GM21360 (cell line): ENCODE data around the gene KLF16.
A peak's percentile ranks its signal among the peaks of the same experiment; 100 is the strongest.
"Not testable (repeated sequence)": the region's sequence is repeated elsewhere in the genome, so short reads cannot be mapped to it uniquely, and the experiment has no call there.

Source experiments
- ATAC-seq: cut with Tn5 transposase; IDR thresholded peaks from one replicate; pipeline ENCODE4 v1.9.1; 2021; ENCODE audit warnings: mild to moderate bottlenecking, moderate library complexity; ENCODE audit not compliant: unreplicated experiment

Gene KLF16

GRCh38 chr19:1863328-1863637 is at the start of gene KLF16:
Gene KLF16, minus strand, starts transcription at chr19:1863579. Its CDS starts 82 bp downstream, at chr19:1863497.
- ATAC-seq = no peak

DNA sequence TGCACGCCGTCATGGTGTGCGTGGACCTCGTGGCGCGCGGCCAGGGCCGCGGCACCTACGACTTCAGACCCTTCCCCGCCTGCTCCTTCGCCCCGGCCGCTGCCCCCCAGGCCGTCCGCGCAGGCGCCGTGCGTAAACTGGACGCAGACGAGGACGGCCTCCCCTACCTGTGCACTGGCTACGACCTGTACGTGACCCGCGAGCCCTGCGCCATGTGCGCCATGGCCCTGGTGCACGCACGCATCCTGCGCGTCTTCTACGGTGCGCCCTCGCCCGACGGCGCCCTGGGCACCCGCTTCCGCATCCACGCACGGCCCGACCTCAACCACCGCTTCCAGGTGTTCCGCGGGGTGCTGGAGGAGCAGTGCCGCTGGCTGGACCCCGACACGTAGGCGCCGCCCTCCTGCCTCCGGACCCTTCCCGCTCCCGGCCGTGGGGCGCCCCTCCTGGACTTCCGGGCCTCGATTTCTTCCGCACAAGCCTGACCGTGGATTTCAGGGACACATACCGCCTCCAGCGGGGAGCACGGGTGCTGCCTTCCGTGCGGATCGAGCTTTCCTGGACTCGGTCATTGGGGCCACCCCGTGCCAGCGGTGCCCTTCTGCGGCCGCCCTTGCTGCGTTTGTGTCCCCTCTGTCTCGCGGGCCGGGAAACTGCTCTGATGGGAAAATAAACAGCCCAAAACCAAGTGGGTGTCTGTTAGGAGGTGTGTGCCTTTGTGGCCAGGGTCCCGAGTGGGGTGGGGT is 49.6 kb upstream of the KLF16 start:
- ATAC-seq = no peak

- ATAC-seq = no peak
Observed at GRCh38 chr19:1911995-1912394, 48.6 kb upstream of the KLF16 start.

GRCh38 chr19:1911098-1911497 is 47.7 kb upstream of the KLF16 start:
- no peak for ATAC-seq

DNA sequence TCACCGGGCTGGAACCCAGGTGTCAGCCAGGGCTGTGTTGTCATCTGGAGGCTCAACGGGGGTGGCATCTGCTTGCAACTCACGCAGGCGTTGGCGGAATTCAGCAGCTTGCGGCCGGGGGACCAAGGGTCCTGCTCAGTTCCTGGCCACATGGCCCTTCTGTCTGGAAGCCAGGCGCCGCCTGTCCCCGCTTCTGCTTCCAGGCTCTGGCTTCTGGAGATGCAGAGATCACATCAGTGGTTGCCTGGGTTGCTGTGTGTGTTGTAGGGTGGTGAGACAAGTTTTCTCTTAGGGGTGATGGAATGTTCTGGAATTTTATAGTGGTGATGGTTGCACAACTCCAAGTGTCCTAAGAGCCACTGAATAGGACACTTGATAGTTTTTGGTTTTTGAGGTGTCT is 46.8 kb upstream of the KLF16 start:
- no peak for ATAC-seq

- ATAC-seq = no peak
Observed at GRCh38 chr19:1909761-1910080, 46.3 kb upstream of the KLF16 start.

DNA sequence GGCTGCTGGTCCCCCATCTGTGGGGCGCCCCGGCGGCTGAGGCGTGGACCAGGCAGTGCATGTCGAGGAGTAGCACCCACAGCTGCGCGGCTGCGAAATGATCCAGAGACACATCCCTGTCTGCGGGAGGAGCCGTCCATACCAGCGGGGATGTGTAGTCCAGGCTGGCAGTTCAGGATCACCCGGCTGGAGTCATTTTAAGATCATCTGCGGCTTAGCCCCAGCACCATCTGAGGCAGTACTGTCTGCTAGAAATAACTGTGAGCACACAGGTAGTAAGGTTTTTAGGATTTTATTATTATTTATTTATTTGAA is 44.9 kb upstream of the KLF16 start:
- ATAC-seq = no peak

- no peak for ATAC-seq
Observed at GRCh38 chr19:1907563-1908363, 44.4 kb upstream of the KLF16 start.

- ATAC-seq = no peak
Observed at GRCh38 chr19:1906985-1907562, 43.7 kb upstream of the KLF16 start.

GRCh38 chr19:1905863-1906375 is 42.5 kb upstream of the KLF16 start:
- no peak for ATAC-seq

DNA sequence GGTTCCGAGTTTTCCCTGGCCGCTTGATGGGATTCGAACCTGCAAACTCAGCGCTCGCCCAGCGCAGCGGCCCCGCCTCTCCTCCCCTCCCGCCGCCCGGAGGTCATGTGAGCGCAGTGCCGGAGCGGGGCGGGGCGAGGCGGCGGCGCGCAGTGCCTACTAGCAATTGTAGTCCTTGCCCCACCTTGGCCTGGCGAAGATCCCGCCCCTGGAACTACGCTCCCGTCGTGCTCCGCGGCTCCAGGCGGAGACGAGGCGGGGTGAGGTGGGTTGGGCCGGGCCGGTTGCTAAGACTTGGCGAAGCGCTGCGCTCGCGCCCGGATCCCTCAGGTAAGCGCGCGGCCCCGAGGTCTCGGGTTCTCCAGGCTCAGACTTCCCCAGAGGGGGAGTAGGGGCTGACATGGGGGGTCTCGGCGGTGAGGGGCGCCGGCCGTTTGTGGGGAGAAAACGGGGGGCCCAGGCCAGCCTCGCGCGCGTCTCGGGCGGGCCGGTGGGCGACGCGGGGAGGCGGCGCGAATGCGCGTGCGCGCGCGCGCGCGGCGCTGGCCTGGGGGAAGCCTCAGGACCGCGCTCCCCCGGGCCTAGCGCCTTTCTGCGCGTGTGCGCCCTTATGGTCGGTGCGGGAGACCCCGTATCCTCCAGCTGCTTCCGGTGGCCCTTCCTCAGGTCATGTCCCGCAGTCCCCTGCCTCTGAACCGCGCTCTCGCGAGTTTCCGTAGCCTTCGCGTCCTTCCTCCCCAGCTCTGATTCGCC is 41.9 kb upstream of the KLF16 start, which contains the start of the genes ADAT3 and SCAMP4:
Gene ADAT3, plus strand, starts transcription at position 290 of the 753 bp plus-strand sequence. CDS start 6,649 bp downstream, outside the sequence.
Gene SCAMP4, plus strand, starts transcription at position 290 of the 753 bp plus-strand sequence. CDS start 9,621 bp downstream, outside the sequence.
- peak; percentile 78 for ATAC-seq

- peak; percentile 15 for ATAC-seq
Observed at GRCh38 chr19:1904860-1905109, 41.4 kb upstream of the KLF16 start.

DNA sequence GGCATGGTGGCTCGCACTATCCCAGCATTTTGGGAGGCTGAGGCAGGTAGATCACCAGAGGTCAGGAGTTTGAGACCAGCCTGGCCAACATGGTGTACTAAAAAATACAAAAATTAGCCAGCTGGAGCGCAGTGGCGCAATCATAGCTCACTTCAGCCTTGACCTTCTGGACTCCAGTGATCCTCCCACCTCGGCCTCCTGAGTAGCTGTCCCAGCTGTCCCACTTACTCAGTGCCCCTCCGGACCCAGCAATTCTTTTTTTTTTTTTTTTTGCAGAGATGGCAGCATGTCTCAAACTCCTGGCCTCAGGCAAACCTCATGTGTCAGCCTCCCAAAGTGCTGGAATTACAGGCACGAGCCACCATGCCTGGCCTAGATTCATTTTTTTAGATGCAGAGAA is 39.5 kb upstream of the KLF16 start:
- no peak for ATAC-seq

- ATAC-seq = no peak
Observed at GRCh38 chr19:1901940-1902404, 38.6 kb upstream of the KLF16 start.

GRCh38 chr19:1896508-1896907 is 33.1 kb upstream of the KLF16 start:
- no peak for ATAC-seq

DNA sequence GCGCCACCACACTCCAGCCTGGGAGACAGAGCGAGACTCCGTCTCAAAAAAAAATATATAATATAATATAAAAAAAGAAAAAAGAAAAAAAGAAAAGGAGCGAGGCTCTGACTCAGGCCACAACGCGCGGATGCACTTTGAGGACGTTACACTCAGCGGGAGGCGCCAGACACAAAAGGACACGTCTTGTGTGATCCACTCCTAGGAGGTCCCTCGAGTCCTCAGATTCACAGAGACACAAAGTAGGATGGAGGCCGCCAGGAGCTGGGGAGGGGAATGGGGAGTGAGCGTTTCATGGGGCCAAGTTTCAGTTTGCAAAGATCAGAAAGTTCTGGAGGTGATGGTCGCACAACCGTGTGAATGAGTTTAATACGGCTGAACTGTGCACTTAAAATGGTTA is 30.4 kb upstream of the KLF16 start:
- ATAC-seq = no peak

- ATAC-seq = no peak
Observed at GRCh38 chr19:1889907-1890306, 26.5 kb upstream of the KLF16 start.

- ATAC-seq = no peak
Observed at GRCh38 chr19:1888385-1888784, 25.0 kb upstream of the KLF16 start.

GRCh38 chr19:1886360-1886759 is 23.0 kb upstream of the KLF16 start:
- not testable (repeated sequence) for ATAC-seq

DNA sequence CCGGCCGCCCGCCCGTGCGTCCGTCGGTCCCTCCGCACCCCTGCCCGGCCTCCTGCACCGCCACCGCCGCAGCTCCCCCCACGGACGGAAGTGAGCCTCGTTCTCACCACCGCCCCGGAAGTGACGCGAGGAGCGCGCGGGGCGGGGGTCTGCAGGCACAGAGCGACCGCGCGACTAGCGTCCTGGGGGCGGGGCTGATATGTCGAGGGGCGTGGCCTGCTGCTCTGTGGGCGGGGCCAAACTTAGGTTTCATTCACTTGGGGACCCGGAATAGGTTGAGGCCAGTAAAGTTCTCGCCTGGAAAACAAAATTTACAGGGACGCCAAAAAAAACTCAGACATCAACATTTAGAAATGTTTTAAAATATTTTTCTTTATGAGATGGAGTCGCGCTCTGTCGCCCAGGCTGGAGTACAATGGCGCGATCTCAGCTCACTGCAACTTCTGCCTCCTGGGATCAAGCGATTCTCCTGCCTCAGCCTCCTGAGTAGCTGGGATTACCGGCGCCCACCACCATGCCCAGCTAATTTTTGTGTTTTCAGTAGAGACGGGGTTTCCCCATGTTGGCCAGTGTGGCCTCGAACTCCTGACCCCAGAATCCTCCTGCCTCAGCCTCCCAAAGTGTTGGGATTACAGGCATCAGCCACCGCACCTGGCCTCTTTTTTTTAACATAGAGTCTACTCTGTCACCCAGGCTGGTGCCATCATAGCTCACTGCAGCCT is 22.2 kb upstream of the KLF16 start, which contains the start of gene ABHD17A:
Gene ABHD17A, minus strand, starts transcription at position 99 of the 722 bp plus-strand sequence. CDS start 3,930 bp downstream, outside the sequence.
- peak; percentile 88 for ATAC-seq
